ENCODE data around the gene ARF1. TPM values are rescaled to one million over a fixed set of nuclear protein-coding genes. Genes with fewer than 3 reads are reported as not detected.
A peak's percentile ranks its signal among the peaks of the same experiment; 100 is the strongest.

ARF1 gene
- total and polyA plus RNA-seq, 2 of the 13 experiments (the other 11 are each of a cell fraction or from before 2014, with no cell fraction given) = 186 to 327 TPM

DNA sequence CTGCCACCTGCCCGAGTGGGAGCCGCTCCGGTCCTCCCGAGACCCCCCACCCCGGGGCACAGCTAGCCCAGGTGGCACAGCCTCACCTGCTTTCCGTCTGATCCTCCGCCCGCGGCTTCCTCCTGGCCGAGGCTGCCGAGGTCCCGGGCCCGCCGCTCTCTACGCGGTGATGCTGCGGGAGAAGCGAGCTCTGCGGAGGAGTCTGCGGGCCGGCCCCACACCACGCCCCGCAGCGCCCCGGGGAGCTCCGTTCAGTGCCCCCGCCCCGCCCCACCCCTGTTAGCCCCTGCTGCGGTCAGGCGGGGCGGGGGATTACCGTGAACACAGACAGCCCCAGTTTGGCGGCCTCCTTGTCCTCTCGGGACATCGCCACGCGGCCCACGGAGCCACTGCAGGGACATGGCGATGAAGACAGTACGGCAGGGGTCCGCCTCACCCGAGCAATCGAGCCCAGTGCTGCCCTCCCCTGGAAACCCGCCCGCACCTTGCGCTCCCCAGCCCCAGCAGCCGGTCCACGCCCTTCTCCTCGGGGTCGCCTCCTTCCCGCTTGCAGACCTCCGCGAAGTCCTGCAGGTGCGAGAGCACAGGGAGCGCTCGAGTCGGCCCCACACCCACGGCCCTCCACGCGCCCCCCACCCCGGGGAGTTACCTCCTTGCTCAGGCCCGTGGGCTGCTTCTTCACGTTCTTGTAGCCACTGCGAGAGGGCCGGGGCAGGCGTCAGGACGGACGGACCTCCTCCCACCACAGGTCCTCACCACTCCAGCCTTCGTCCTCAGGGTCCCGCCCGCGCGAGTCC is 19.7 kb downstream of the ARF1 start (continued):
- TF ChIP-seq, protein P1, sequence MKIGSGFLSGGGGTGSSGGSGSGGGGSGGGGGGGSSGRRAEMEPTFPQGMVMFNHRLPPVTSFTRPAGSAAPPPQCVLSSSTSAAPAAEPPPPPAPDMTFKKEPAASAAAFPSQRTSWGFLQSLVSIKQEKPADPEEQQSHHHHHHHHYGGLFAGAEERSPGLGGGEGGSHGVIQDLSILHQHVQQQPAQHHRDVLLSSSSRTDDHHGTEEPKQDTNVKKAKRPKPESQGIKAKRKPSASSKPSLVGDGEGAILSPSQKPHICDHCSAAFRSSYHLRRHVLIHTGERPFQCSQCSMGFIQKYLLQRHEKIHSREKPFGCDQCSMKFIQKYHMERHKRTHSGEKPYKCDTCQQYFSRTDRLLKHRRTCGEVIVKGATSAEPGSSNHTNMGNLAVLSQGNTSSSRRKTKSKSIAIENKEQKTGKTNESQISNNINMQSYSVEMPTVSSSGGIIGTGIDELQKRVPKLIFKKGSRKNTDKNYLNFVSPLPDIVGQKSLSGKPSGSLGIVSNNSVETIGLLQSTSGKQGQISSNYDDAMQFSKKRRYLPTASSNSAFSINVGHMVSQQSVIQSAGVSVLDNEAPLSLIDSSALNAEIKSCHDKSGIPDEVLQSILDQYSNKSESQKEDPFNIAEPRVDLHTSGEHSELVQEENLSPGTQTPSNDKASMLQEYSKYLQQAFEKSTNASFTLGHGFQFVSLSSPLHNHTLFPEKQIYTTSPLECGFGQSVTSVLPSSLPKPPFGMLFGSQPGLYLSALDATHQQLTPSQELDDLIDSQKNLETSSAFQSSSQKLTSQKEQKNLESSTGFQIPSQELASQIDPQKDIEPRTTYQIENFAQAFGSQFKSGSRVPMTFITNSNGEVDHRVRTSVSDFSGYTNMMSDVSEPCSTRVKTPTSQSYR (CRISPR knock-in tag; IDR thresholded peaks at IDR 0.05; ENCODE audit: borderline replicate concordance) = 0 out of 2 replicates have a peak, but pooled peaks have one; percentile 15
- TF ChIP-seq KDM3A (CRISPR knock-in tag; IDR thresholded peaks at IDR 0.05; ENCODE audit: low read depth) = 0 out of 2 replicates have a peak, but pooled peaks have one; percentile 10
- TF ChIP-seq YEATS4 (CRISPR knock-in tag; IDR thresholded peaks at IDR 0.05; ENCODE audit: borderline replicate concordance) = no peak
- TF ChIP-seq SAP130 (CRISPR knock-in tag; IDR thresholded peaks at IDR 0.05; ENCODE audit: low read depth) = peak; percentile 71
- TF ChIP-seq HNRNPL (IDR thresholded peaks at IDR 0.05; ENCODE audit: low read depth, low read length) = 0 out of 2 replicates have a peak, but pooled peaks have one; percentile 15
- 0 out of 2 replicates have a peak, but pooled peaks have one; percentile 9 for TF ChIP-seq ZNF839 (CRISPR knock-in tag; IDR thresholded peaks at IDR 0.05; ENCODE audit: borderline replicate concordance)
- 0 out of 2 replicates have a peak, but pooled peaks have one; percentile 36 for TF ChIP-seq ZBTB7B (CRISPR knock-in tag; IDR thresholded peaks at IDR 0.05)

- Histone ChIP-seq H3K9ac (ENCODE audit: insufficient read depth, low read depth, low read length) (peak within 1 kb of the TSS; percentile 79), H3K9me3 (ENCODE audit: low read length) (no peaks in the 10 kb centered on the region), H3K27me3 (ENCODE audit: control insufficient read depth in 1 of 2, insufficient read depth in 2 of 2, low read length in 2 of 2) (no peaks in the 10 kb centered on the region; a peak in 1 of 5 replicates), H3K4me2 (ENCODE audit: low read depth, low read length) (peak within 1 kb of the TSS; percentile 69), H4K20me1 (ENCODE audit: insufficient read depth, low read length) (peaks cover 27% of the 10 kb centered on the region), H3K4me1 (ENCODE audit: insufficient read depth, low read length) (peaks cover 35% of the 10 kb centered on the region), H3K36me3 (replicated peaks in 1 of 2; ENCODE audit: control insufficient read depth in 1 of 2, insufficient read depth in 2 of 2, low read length in 2 of 2) (peaks cover 11 to 28% of the 10 kb centered on the region in 2 experiments; a peak in 4 of 5 replicates), H3K4me3 (replicated peaks in 1 of 3; ENCODE audit: insufficient read depth in 1 of 3, low read depth in 2 of 3, low read length in 3 of 3) (peak within 1 kb of the TSS; percentile 82 to 93 (median 92)), H3K79me2 (ENCODE audit: insufficient read depth, low read length) (peaks cover 25% of the 10 kb centered on the region), H2AFZ (ENCODE audit: low read length) (no peak within 1 kb of the TSS), H3K27ac (ENCODE audit: extremely low read length, insufficient read depth, low read length) (peak within 1 kb of the TSS; percentile 80)
- ATAC-seq (peak; percentile 68), DNase-seq (ENCODE audit: low spot score) (peak; percentile 83), FAIRE-seq (peak; percentile 72)
- in situ Hi-C loops (cut with HindIII; ENCODE audit: extremely low pct_ligation_motif_present, low pct_unique_long_range_greater_than_20kb) (no loop called here), intact Hi-C loops (cut with micrococcal nuclease; ENCODE audit: unreplicated experiment) (no loop called here)
- CTCF ChIA-PET (ENCODE audit: low intra/inter-chr PET ratio, low total read pairs) = no interaction called here
- BruUV-seq (replicated peaks) = no TSS peak
- WGBS (ENCODE audit: low lambda C conversion rate) = 2% methylated on average over 22 of the region's 104 CpGs
- POLR2A ChIA-PET = no interaction called here
- TF ChIP-seq ZC3H13 (CRISPR knock-in tag; IDR thresholded peaks at IDR 0.05) = peak; percentile 94
- TF ChIP-seq EHMT2 (IDR thresholded peaks at IDR 0.05; ENCODE audit: borderline replicate concordance, low read depth, low read length) = no peak
These were observed 20.5 kb downstream of the ARF1 start, which contains the start of gene C1orf35 for GRCh38 chr1:228102791-228103620. Gene C1orf35, minus strand, starts transcription at chr1:228103325. Its CDS starts 98 bp downstream, at chr1:228103227.
